ENCODE measurements around the gene SLC7A14. TPM values are rescaled to one million over a fixed set of nuclear protein-coding genes. Genes with fewer than 3 reads are reported as not detected.

The SLC7A14 gene
- total and polyA plus RNA-seq, 2 of the 13 experiments (the other 11 are each of a cell fraction or from before 2014, with no cell fraction given), result not detected

- H3K9ac ChIP-seq (ENCODE audit: insufficient read depth, low read depth, low read length), result no peak overlapping the region
- in situ Hi-C loops (cut with HindIII; ENCODE audit: extremely low pct_ligation_motif_present, low pct_unique_long_range_greater_than_20kb) (no loop called here), intact Hi-C loops (cut with micrococcal nuclease; ENCODE audit: unreplicated experiment) (no loop called here)
- DNase-seq (ENCODE audit: low spot score), result no peak
- peaks cover 10% of the 10 kb centered on the region for H3K4me1 ChIP-seq (ENCODE audit: insufficient read depth, low read length)
- 37% methylated on average over 3 of the region's 3 CpGs for WGBS (ENCODE audit: low lambda C conversion rate)
- H3K27me3 ChIP-seq (ENCODE audit: control insufficient read depth in 1 of 2, insufficient read depth in 2 of 2, low read length in 2 of 2), result peaks cover 0 to 12% of the 10 kb centered on the region in 2 experiments; a peak in 2 of 5 replicates
- H4K20me1 ChIP-seq (ENCODE audit: insufficient read depth, low read length), result no peaks in the 10 kb centered on the region
- FAIRE-seq, result no peak
- H3K36me3 ChIP-seq (replicated peaks in 1 of 2; ENCODE audit: control insufficient read depth in 1 of 2, insufficient read depth in 2 of 2, low read length in 2 of 2), result no peaks in the 10 kb centered on the region
- CTCF ChIA-PET (ENCODE audit: low intra/inter-chr PET ratio, low total read pairs), result no interaction called here
- H2AFZ ChIP-seq (ENCODE audit: low read length), result no peak overlapping the region
- no peak overlapping the region for H3K4me3 ChIP-seq (replicated peaks in 1 of 3; ENCODE audit: insufficient read depth in 1 of 3, low read depth in 2 of 3, low read length in 3 of 3)
- no peak overlapping the region for H3K27ac ChIP-seq (ENCODE audit: extremely low read length, insufficient read depth, low read length)
- TF ChIP-seq ZNF761 (CRISPR knock-in tag; conservative IDR thresholded peaks at IDR 0.05) (no peak), XBP1 (CRISPR knock-in tag; IDR thresholded peaks at IDR 0.05) (no peak), MATR3 (CRISPR knock-in tag; IDR thresholded peaks at IDR 0.05) (no peak), CENPT (CRISPR knock-in tag; IDR thresholded peaks at IDR 0.05; ENCODE audit: low read depth) (no peak), E2F5 (CRISPR knock-in tag; conservative IDR thresholded peaks at IDR 0.05) (no peak), FIP1L1 (IDR thresholded peaks at IDR 0.05; ENCODE audit: borderline replicate concordance, insufficient read depth, low read depth, low read length) (no peak), E2F2 (CRISPR knock-in tag; IDR thresholded peaks at IDR 0.05; ENCODE audit: borderline replicate concordance) (no peak), PRDM10 (CRISPR knock-in tag; IDR thresholded peaks at IDR 0.05; ENCODE audit: low read depth) (no peak), KLF15 (CRISPR knock-in tag; IDR thresholded peaks at IDR 0.05; ENCODE audit: borderline replicate concordance) (no peak), ZBTB38 (CRISPR knock-in tag; IDR thresholded peaks at IDR 0.05) (no peak), HNRNPH1 (optimal IDR thresholded peaks at IDR 0.05; ENCODE audit: low read depth, low read length) (no peak), MIER2 (CRISPR knock-in tag; IDR thresholded peaks at IDR 0.05) (no peak), KLF12 (CRISPR knock-in tag; IDR thresholded peaks at IDR 0.05; ENCODE audit: borderline replicate concordance) (no peak), ZNF256 (CRISPR knock-in tag; conservative IDR thresholded peaks at IDR 0.05) (no peak)
- no peaks in the 10 kb centered on the region for H3K79me2 ChIP-seq (ENCODE audit: insufficient read depth, low read length)
- no peak for ATAC-seq
- H3K4me2 ChIP-seq (ENCODE audit: low read depth, low read length), result no peak overlapping the region
- no peaks in the 10 kb centered on the region for H3K9me3 ChIP-seq (ENCODE audit: low read length)
- BruUV-seq (replicated peaks), result no TSS peak
- POLR2A ChIA-PET, result no interaction called here
Observed at GRCh38 chr3:170475092-170475685, 110.7 kb downstream of the SLC7A14 start.
